GM19238 (cell line): ENCODE data around the gene HS1BP3.

Experiments used
- DNase-seq: peaks from one replicate; pipeline ENCODE4 v3.0.0; 2011; ENCODE audit warnings: low spot score; ENCODE audit not compliant: insufficient read length

Gene HS1BP3

GRCh38 chr2:20573620-20574422, 77.1 kb downstream of the HS1BP3 start:
- no peak for DNase-seq

GRCh38 chr2:20572221-20572620, 78.7 kb downstream of the HS1BP3 start:
- DNase-seq: no peak

GRCh38 chr2:20571644-20572215, 79.2 kb downstream of the HS1BP3 start:
- no peak for DNase-seq

- DNase-seq: no peak
Measured at GRCh38 chr2:20571231-20571630, 79.7 kb downstream of the HS1BP3 start.

GRCh38 chr2:20570249-20570648, 80.6 kb downstream of the HS1BP3 start:
- DNase-seq: no peak

GRCh38 chr2:20569464-20570223, 81.3 kb downstream of the HS1BP3 start:
- DNase-seq: no peak

- no peak for DNase-seq
Measured at GRCh38 chr2:20568501-20569463, 82.1 kb downstream of the HS1BP3 start.

- no peak for DNase-seq
Measured at GRCh38 chr2:20567926-20568179, 83.0 kb downstream of the HS1BP3 start.
